Osteoblast (primary cell): Measurements from ENCODE around the gene C3orf70. TPM values are rescaled to one million over a fixed set of nuclear protein-coding genes. Genes with fewer than 3 reads are reported as not detected.

Source experiments
- DNase-seq: peaks from one replicate; pipeline ENCODE4 v3.0.0; 2011; ENCODE audit warnings: low spot score, mixed read lengths; ENCODE audit not compliant: insufficient read length; ENCODE audit errors: missing footprints
- H2AFZ ChIP-seq: 2 replicates; pipeline ENCODE4 v1.6.0; 2011; ENCODE audit warnings: mild to moderate bottlenecking, low read length
- H3K27ac ChIP-seq: 2 replicates; pipeline ENCODE4 v1.5.1; 2011; ENCODE audit warnings: mild to moderate bottlenecking, low read depth, low read length, moderate library complexity
- H3K27me3 ChIP-seq: 2 replicates; pipeline ENCODE4 v1.6.0; 2012; ENCODE audit warnings: mild to moderate bottlenecking, control low read depth, inconsistent platforms, low read length, moderate library complexity; ENCODE audit not compliant: insufficient read depth
- H3K36me3 ChIP-seq: 2 replicates; pipeline ENCODE4 v1.5.1; 2011; ENCODE audit warnings: mild to moderate bottlenecking, low read length, control low read depth, moderate library complexity; ENCODE audit not compliant: insufficient read depth
- H3K4me1 ChIP-seq: 2 replicates; pipeline ENCODE4 v1.5.1; 2011; ENCODE audit warnings: mild to moderate bottlenecking, low read length, control low read depth, moderate library complexity; ENCODE audit not compliant: insufficient read depth
- H3K4me2 ChIP-seq: 2 replicates; pipeline ENCODE4 v1.6.0; 2011; ENCODE audit warnings: mild to moderate bottlenecking, low read length; ENCODE audit not compliant: insufficient read depth
- H3K4me3 ChIP-seq: fragments of 200-600 bp; sonication (generic); 3 replicates; pipeline ENCODE4 v1.5.1; 2012; ENCODE audit warnings: mild to moderate bottlenecking, low read length, inconsistent platforms; ENCODE audit not compliant: insufficient read depth
- H3K79me2 ChIP-seq: 2 replicates; pipeline ENCODE4 v1.6.0; 2012; ENCODE audit warnings: mild to moderate bottlenecking, low read length, control low read depth, inconsistent platforms; ENCODE audit not compliant: insufficient read depth
- H3K9me3 ChIP-seq: 2 replicates; pipeline ENCODE4 v1.5.1; 2011; ENCODE audit warnings: low read depth, low read length, control low read depth
- H4K20me1 ChIP-seq: 2 replicates; pipeline ENCODE4 v1.6.0; 2012; ENCODE audit warnings: mild to moderate bottlenecking, low read length, control low read depth; ENCODE audit not compliant: insufficient read depth
- total RNA-seq: library from RNA; depleted of rRNA; stranded (reverse); fragments of >200 nt; gene quantifications from 2 replicates; pipeline ENCODE4 v1.2.3, GENCODE V29; 2012
- TF ChIP-seq, protein P1 (sequence below): IDR thresholded peaks from 2 replicates; pipeline ENCODE4 v1.5.1; 2011; ENCODE audit warnings: mild to moderate bottlenecking, low read depth, low read length, moderate library complexity; ENCODE audit errors: extremely low read depth

Gene C3orf70
- total RNA-seq, 1 donor = 1.4 TPM

DNA sequence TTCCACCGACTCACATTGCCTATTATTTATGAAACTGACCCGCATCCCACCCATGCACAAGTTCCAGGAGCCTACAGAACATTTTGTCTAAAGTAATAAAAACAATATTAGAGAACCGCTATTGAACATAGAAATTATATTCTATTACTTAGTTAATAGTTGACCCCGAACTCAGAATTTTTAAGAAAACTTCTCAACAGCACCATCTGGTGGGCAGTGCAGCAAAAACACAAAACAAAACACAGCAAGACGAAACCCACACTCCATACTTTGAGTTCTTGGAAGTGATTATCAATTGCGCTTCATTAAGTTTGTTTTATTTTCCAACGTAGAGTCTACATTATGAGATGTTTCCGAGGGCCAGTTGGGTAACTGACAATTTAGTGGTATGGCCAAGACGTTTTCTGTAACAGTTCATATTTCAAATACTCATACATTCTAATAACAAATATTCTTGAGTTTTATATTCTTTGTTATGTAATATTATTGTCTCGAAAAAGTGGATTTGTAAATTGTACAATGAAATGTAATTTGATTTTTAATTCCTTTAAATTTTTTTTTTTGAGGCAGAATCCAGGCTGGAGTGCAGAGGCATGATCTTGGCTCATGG, 24.0 kb upstream of the C3orf70 start:
- H2AFZ ChIP-seq = no peak overlapping the region

DNA sequence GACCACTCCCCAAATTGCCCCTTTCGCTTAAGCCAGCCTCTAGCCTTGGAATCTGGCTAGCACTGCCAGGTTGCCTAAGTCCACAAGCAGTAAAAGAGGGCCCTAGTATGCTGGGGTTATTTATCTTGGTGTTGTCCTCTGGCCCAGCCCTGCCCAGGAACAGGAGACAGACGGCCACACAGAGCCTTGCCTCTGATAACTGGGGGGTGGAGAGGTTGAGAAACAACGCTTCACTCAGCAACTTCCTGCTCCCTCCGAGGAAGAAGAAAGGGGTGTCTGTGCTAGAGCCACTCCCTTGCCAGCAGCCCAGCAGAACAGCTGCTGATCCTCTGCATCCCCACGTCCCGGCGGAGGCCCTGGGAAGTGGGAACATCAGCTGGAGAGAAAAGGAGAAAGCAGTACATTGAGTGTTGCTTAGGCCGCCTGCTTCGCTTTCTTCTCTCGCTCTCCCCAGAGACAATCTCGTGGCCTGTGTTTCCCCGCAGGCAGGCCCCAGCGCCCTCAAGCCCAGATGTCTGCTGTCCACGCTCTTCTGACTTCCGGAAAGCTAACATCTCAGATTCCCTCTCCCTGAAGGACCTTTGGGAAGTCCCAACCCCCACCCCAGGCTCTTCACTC, 22.6 kb upstream of the C3orf70 start:
- no peaks in the 10 kb centered on the region for H3K36me3 ChIP-seq
- H3K27ac ChIP-seq = no peak overlapping the region
- no peaks in the 10 kb centered on the region for H3K9me3 ChIP-seq
- H3K4me1 ChIP-seq = peaks cover 8% of the 10 kb centered on the region
- peak overlapping the region; percentile 99 for H2AFZ ChIP-seq
- H3K4me3 ChIP-seq = peak overlapping the region; percentile 55
- H3K27me3 ChIP-seq = peaks cover 7% of the 10 kb centered on the region
- no peaks in the 10 kb centered on the region for H3K79me2 ChIP-seq
- peak overlapping the region; percentile 79 for H3K4me2 ChIP-seq
- TF ChIP-seq, protein P1, sequence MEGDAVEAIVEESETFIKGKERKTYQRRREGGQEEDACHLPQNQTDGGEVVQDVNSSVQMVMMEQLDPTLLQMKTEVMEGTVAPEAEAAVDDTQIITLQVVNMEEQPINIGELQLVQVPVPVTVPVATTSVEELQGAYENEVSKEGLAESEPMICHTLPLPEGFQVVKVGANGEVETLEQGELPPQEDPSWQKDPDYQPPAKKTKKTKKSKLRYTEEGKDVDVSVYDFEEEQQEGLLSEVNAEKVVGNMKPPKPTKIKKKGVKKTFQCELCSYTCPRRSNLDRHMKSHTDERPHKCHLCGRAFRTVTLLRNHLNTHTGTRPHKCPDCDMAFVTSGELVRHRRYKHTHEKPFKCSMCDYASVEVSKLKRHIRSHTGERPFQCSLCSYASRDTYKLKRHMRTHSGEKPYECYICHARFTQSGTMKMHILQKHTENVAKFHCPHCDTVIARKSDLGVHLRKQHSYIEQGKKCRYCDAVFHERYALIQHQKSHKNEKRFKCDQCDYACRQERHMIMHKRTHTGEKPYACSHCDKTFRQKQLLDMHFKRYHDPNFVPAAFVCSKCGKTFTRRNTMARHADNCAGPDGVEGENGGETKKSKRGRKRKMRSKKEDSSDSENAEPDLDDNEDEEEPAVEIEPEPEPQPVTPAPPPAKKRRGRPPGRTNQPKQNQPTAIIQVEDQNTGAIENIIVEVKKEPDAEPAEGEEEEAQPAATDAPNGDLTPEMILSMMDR = no peak
- DNase-seq = no peak
- H4K20me1 ChIP-seq = no peaks in the 10 kb centered on the region

More for the DNA sequence above, 24.0 kb upstream of the C3orf70 start:
- H3K4me3 ChIP-seq = no peak overlapping the region
- H3K4me1 ChIP-seq = peaks cover 8% of the 10 kb centered on the region
- no peaks in the 10 kb centered on the region for H3K79me2 ChIP-seq
- H3K36me3 ChIP-seq = no peaks in the 10 kb centered on the region
- TF ChIP-seq, protein P1 = peak; percentile 76
- H3K9me3 ChIP-seq = no peaks in the 10 kb centered on the region
- DNase-seq = no peak
- peak overlapping the region; percentile 20 for H3K4me2 ChIP-seq
- H3K27me3 ChIP-seq = peaks cover 14% of the 10 kb centered on the region
- H4K20me1 ChIP-seq = no peaks in the 10 kb centered on the region
- no peak overlapping the region for H3K27ac ChIP-seq

DNA sequence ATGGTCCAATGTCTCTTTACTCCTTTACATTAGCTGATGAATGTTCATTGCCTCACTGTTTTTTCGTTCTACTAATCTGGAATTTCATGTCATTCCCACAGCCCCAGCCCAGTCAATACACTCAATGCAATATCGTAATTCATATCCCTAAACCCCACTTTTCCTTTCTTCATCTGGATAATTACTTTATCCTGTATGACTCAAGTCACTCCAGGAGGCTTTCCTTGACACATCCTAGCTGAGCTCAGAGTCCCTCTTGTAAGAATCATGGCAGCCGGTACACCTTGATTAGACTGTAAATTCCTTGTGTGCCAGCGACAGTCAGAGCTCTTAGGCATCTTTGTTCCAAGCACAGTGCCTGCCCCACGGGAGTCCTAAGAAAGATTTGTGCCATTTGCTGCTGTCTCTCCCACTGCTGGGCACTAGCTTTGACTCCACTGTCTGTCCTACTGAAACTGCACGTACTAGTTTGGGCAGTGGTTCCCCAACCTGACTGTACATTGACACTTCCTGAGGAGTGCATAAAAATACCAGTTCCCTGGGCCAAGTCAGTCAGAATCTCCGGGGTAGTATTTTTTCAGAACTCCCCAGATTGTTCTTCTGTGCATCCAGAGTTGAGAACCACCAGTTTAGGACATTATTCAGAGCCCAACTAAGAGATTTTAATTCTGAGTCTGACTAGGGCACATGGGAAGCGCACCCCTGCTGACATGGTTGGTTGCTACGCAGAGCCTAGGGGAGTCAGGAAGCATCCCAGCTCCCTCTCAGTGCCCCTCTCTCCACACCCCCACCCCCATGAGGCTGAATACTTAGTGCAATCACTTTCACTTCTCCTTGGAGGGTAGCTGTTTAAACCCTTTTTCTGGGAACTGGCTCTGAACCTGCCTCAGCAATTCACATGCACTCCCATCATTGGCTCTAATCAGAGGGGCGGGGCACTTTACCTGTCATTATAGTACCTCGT, 19.5 kb upstream of the C3orf70 start:
- Histone ChIP-seq H3K27ac (no peak overlapping the region), H2AFZ (no peak overlapping the region), H3K27me3 (peaks cover under 1% of the 10 kb centered on the region), H3K4me3 (no peak overlapping the region), H3K4me2 (no peak overlapping the region), H4K20me1 (no peaks in the 10 kb centered on the region), H3K9me3 (no peaks in the 10 kb centered on the region), H3K4me1 (peaks cover 8% of the 10 kb centered on the region), H3K79me2 (no peaks in the 10 kb centered on the region), H3K36me3 (no peaks in the 10 kb centered on the region)
- TF ChIP-seq, protein P1 = no peak
- no peak for DNase-seq
